T follicular helper cell (primary cell): ENCODE results near the gene ICAM2.
"Not testable (repeated sequence)": the region's sequence is repeated elsewhere in the genome, so short reads cannot be mapped to it uniquely, and the experiment has no call there.

ENCODE experiments used
- DNase-seq: peaks from one replicate; pipeline ENCODE4 v3.0.0-alpha.2; 2020; ENCODE audit warnings: low read depth

The ICAM2 gene

GRCh38 chr17:64009571-64010402 is 10.6 kb downstream of the ICAM2 start:
- no peak for DNase-seq

DNA sequence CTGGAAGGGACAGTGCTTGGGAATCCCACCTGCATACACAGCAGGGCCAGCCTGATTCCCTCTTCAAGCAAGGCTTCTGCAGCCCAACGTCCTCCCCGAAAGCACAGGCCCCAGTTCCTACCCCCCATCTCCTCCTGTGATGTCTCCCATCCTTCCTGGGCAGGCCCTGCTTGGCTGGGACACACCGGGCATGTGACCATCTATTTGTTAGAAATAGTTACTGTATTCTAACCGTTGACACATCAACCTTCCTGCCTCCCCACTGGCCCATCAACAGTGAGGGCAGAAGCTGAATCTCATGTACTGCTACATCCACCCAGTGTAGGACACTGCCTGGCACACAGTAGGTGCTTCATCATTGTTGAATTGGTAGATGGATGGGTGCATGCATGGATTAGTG is 11.6 kb downstream of the ICAM2 start:
- no peak for DNase-seq

- DNase-seq: no peak
Observed at GRCh38 chr17:64008346-64008745, 12.1 kb downstream of the ICAM2 start.

DNA sequence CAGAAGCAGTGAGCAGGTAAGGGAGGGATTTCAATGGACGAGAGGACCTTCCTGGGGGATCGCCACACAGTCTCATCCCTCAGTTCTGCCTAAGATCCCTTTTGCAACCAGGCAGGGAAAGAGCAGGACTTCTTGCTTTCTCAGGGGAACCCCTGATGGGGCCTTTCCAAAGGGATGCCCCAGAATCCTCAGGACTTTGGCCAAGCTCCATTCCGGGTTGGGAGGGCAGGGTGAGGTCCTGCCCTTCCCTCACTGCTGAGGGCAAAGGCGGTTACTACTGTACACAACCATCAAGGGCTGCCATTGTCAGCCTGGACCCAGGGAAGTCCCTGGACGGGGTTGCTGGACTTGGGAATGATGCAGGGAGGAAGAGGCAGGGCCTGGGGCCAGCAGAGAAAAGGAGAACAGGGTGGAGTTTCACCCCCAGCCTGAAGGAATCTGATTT is 12.6 kb downstream of the ICAM2 start:
- no peak for DNase-seq

DNA sequence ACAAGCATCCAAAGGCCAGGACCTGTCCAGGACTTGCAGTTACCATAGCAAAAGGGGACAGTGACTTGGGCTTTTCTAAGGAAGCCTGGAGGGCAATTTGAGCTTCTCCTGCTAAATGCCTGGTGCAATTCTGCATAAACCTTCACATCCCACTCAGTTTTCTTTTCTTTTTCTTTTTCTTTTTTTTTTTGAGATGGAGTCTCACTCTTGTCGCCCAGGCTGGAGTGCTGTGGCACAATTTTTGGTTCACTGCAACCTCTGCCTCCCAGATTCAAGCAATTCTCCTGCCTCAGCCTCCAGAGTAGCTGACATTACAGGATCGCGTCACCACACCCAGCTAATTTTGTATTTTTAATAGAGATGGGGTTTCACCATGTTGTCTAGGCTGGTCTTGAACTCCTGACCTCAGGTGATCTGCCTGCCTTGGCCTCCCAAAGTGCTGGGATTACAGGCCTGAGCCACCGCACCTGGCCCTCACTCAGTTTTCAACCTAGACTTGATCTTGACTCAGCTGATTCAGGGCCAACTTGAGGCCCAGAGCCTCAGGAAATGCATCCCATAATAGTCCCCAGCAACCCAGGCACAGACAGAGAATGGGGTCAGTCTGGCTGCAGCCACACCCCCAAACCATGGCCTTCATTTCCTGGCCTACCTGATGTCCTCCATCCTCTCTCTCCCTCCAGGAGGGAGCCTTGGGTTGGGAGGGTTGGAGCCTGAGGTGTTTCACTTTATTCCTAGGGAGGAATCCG is 13.2 kb downstream of the ICAM2 start:
- DNase-seq: not testable (repeated sequence)

GRCh38 chr17:64006361-64007088 is 13.9 kb downstream of the ICAM2 start:
- DNase-seq: no peak

DNA sequence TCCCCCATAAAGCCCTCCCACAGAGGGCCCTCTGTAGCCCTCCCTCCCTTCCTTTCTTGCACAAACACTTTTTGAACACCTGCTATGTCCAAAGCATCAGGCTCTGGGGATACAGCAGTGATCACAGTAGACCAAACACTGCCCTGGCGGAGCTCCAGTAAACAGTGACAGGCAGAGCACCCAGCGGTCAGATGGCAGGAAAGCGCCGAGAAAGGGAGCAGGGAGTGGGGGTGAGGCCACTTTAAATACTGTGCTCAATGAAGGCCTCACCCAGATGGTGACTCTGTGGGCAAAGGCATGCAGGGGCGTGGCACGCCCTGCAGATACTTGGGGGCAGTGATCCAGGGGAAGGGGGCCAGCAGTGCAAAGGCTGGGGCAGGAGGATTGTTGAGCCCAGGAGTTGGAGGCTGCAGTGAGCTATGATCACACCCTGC is 14.7 kb downstream of the ICAM2 start:
- DNase-seq: no peak

DNA sequence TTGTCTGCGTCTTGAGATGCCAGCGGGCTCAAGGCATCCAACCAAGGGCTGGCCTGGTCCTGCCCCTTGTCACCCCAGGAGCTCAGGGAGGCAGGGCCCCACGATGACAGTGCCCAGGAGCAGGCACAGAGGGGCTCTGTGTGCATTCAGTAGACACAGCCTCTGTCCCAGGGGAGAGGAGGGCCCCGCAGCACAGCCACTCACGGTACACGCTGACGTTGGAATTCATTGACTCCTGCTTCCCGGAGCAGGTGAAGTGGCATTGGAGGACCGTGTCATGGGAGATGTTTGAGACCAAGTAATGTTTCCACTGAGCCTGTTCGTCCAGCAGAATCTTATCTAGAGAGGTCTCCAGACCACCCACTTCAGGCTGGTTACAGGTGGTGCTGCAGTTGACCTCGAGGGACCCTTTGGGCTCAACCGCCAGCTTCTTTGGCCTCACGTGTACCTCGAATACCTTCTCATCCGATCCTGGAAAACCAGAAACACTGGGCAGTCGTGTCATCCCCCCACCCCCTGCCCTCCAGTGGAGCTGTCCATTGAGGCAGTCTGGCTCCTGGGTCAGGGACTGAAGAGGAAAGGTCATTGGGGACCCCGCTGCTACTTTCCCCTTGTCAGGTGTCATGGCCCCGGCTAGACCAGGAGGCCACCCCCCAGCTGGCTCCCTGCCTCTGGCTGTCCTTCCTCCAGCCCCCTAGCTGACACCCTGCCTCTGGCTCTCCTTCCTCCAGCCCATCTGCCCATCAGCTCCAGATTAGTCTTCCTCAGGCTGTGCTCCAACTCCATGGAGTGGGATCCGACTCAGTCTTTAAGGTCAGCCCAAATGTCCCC is 15.3 kb downstream of the ICAM2 start:
- no peak for DNase-seq

- DNase-seq: no peak
Observed at GRCh38 chr17:64004218-64004770, 16.1 kb downstream of the ICAM2 start.

DNA sequence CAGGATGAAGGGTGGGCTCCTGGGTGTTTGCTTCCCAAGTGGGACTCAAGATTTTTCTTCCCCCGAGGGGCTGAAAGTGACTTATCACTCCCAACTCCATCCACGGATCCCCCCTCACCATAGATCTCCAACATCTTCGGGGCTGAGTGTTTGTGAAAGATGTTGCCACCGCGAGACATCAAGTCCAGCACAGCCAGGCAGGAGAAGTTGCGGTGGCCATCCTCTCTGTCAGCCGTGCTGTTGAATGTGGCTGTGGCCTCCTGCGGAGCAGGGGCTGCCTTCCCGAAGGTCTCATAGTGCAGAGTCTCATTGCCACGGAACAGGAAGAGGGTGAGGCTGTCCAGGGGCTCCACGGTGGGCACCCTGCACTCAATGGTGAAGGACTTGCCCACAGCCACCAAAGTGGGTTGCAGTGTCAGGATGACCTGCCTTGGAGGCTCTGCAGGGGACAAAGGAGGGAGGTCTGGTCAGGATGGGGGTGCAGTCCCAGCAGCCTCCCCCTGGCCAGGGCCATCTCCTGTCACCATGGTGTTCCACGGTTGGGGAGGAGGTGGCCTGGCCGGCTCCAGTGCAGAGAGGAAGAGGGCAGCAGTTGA is 16.8 kb downstream of the ICAM2 start:
- no peak for DNase-seq

DNA sequence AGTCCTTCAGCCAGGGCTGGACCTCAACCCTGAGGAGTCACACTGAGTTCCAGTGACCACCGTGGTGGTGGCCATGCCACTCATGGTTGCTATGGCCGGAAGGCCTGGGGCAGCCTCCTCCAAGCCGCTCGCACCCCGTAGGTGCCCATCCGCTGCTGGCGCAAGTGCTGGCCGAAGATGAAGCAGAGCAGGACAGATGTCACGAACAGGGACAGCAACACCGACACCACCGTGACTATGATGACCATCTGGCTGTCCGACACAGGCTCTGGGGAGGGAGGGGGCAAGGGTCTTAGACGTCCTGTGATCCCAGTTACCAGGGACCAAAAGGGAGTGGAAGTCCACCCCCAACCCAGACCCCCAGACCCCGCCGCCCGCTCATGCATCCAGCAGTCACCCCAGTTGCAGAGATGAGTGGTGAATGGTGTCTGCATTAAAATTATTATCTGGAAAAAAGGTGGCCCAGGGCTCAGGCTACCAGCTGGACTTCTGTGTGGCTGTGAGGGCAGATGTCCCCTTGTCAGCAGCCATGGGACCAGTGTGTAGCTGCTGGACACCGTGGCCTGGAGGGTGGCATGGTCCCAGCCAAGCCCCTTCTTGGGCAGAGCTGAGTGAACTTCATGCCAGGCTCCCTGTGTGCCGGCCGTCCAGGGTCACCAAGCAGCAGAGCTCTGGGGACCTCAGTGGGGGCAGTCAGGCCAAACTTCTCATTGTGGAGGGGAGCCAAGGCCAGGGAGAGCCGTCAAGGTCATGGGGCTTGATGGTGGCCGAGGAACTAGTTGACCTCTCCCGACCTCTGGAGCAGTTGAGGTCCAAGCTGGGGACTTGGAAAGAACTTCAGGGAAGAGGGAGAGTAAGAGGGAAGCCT is 17.5 kb downstream of the ICAM2 start:
- no peak for DNase-seq

DNA sequence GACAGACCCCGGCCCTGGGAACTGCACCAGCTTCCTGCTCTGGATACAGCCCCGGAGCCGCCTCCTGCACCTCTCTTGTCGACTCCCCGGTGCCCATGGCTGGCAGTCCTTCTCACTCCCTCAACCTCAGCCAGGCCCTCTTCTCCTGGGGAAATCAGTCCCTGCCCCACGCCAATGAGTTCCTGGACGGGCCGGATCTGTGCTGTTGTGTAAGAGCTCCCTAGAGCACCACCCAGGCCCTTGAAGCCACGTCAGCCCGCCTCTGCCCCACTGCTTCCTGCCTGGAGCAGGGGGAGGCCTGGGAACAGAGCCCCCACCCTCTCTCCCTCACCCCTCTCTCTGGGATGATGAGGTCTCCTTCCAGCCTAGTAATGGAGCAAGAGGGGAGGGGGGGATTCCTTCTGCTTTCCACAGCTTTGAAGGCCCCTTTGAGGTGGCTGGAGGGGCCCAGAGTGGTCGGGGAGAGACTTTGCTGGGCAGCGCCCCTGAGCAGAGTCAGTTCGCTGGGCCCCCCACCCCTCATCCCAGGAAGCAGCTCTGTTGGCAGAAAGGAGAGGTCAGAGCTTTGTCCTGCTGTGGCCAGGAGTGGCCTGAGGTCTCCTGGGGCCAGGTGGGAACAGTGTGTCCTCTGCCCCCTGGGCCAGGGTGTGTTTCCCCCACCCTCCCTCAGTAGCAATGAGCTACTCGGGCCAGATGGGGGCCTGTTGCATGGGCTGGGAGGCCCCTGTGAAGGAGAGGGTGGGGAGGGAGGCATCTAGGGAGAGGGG is 18.5 kb downstream of the ICAM2 start:
- DNase-seq: no peak

- no peak for DNase-seq
Observed at GRCh38 chr17:64001091-64001579, 19.3 kb downstream of the ICAM2 start.

GRCh38 chr17:63999680-64000531 is 20.5 kb downstream of the ICAM2 start:
- no peak for DNase-seq

DNA sequence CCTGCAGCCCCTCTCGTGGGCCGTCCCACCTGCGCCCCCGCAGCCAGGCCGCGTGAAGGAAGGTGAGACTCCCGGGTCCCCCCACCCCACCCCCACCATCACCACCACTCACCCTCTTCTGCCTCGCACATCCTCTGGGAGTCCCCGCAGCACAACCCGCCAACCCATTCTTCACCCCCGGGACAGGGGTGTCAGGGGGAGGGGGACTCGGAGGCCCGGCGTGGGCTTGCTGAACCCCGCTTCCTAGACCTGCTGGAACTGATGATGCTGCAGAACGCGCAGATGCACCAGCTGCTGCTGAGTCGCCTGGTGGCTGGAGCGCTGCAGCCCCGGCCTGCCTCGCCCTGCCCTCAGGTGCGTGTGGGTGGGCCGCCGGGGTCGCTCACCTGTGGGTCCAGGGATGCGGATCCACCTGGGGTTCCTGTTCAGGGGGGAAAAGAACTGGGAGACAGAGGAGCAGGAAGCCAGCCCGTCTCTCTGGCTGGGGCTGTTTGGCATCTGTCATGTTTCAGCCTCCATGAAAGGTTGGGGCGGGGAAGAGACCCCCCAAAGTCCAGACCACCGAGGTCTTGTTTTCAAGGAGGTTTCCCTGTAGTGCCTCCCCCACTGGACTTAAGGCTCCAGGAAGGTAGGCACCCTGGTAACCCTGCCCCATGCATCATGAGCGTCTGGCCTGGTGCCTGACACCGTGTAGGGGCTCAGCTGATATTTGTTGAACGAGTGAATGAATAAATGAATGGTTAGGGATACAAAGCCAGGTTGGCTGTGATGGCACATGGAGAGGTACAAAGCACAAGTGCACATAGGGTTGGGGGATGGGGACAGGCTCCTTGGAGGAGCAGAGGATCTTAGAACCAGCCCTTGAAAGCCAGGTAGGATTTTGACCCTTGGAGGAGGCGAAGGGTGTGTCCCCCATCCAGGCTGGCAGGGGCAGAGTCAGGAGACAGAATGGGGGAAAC is 21.4 kb downstream of the ICAM2 start:
- DNase-seq: no peak

DNA sequence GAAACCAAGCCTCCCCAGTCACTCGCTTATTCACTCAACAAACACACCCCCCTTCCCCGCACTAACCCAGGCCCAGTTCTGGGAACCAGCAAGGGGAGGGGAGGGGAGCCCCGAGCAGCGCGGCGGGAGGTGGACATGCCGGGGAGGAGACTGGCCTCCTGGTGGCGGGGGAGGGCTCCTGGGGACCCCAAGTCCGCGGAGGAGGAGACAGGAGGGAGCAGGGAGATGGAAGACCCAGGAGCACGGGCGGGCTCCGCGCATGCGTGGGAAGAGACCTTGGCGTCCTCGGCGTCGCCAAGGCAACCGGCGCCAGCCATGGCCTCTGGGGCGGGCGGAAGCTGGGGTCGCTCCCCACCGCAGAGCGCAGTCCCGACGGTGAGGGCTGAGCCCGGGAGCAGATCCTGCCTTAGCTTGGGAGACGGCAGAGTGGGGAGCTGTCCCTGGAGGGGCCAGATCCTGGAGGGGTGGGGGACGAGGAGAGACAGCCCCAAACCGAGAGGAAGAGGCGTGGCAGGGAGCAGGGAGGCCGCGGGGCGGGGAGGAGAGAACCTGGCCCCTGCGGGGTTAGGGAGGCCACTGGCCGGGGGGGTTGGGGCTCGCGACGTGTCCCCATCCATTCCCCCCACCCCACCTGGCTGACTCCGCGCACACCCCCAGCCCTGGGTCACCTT is 22.2 kb downstream of the ICAM2 start, which contains the start of gene PRR29:
TSS of gene PRR29 (plus strand) at position 302 of the 671 bp plus-strand sequence. CDS start at position 316, 14 bp downstream.
- peak; percentile 65 for DNase-seq
